GM18517 (cell line): ENCODE measurements around the gene DOC2B.
"Not testable (repeated sequence)": the region's sequence is repeated elsewhere in the genome, so short reads cannot be mapped to it uniquely, and the experiment has no call there.

Experiments used
- ATAC-seq: cut with Tn5 transposase; IDR thresholded peaks from one replicate; pipeline ENCODE4 v1.9.1; 2021; ENCODE audit warnings: mild to moderate bottlenecking, moderate library complexity; ENCODE audit not compliant: unreplicated experiment

DOC2B gene

DNA sequence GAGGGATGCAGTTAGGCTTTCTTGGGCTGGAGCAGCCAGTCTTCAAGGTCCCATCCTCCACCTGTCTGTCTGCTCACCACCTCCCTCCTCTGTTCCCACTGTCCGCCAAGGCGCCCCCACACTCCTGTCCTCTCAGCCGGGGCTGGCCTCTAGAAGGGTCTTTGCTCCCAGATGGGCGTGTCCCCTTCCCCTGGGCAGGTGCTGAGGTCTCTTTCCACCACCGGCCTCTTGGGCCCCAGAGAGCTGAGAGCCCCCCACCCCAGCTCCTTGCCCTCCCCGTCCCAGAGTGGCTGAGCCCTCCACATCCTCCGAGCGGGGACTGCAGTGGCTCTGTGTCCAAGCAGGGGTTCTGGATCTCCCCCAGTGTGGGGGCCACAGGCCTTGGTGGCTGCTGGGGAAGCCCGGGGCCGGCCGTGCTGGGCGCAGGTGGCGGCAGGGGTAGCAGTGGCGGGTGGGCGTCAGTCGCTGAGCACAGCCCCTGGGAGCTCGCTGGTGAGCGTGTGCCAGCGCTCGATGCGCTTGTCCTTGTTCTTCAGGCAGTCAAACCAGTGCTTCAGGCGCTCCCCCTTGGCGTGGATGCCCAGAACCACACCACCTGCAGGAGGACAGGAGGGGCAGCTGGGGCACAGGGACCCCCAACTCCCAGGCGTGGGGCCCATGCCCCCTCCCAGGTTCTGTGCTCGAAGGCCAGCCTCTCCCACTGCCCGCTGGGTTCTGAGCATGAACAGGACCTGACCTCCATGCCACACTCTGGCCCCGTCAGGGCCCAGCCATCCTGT, 34.3 kb downstream of the DOC2B start:
- ATAC-seq, result no peak

DNA sequence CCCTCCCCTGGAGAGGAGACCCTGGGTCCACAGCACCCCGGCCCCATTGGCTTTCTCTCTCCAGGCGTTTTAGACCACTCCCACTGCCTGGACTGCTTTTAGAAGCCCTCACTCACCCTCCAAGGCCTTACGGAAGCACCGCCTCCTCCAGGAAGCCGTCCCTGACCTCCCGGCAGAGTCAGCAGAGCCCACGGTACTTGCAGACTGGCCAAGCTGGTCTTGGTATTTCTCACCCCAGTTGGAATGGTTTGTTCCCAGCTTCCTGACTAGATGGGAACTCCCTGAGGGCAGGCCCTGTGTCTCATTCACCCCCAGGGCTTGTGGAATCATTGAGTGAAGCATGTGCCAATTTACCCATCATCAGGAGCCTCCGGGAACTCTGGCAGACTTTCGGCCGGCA, 34.9 kb downstream of the DOC2B start:
- ATAC-seq, result no peak

DNA sequence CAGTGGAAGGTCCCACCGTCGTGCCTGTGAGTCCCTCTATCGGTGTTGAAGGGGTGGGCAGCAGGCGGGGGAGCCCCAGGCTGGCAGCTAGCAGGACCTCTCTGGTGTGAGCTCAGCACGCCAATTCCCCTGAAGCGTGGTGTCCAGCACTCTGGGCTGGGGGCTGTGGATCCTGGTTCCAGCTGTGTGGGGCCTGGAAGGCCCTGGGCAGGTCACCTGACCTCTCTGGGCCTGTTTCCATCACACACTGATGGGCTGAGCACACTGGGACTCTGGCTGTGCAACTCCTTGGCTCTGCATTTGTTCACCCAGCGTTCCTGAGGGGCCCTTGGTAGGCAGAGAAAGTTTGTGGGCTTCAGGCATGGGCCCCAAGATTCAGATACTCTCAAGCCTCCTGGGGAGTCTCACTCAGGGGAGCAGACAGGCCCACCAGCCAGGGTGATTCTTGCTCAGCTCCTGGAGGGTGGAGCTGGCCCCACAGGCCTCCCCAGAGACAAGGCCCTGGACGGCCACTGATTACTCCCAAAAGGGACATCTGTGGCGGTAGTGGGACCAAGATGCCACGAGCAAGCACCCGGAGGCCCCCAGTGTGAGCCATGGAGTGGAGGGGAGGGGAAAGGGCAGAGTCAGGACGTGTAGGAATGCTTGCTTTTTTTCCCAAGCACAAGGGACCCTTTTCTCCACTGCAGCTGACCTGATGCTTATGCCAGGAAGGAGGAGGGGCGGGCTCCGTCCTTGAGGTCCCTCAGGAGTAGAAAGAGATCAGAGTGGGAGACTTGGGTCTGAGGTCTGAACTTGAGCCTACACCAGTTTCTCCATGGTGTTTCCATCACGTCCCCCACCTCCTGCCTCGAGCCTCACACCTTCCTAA, 35.5 kb downstream of the DOC2B start:
- ATAC-seq, result no peak

DNA sequence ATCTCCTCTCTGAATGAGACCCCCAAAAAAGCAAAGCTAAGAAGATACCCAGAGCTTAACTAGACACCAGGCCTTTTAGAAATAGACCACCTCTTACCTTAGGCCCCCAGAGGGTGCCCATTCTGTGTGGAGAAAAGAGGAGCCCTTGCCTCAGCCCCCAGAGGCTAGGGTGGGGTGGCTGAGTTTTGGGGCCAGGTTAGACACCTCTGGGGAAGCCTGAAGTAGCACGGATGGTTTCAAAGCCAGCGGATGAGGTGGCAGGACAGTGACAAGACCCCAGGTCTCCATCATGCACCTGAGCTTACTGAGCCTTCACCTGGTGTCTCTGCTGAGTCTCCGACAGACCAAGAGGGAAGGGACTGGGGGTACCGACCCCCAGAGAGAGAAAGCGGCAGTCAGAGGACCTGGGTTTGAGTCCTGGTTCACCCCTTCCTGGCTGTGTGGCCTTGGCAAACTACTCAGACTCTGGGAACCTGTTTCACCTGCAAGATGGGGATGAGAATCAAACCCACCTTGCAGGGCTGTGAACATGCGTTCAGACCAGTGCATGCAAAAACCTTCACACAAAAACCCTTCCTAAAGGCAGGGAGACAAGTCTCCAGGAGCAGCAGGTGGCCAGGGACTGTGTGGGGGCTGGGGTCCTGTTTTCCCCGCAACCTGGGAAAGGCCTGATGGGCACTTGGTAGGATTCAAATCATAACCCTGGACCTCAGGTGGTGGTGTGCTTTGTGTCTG, 36.3 kb downstream of the DOC2B start:
- no peak for ATAC-seq

GRCh38 chr17:143785-144281, 37.6 kb downstream of the DOC2B start:
- no peak for ATAC-seq

- no peak for ATAC-seq
Measured at GRCh38 chr17:142876-143784, 38.3 kb downstream of the DOC2B start.

- no peak for ATAC-seq
Measured at GRCh38 chr17:142102-142661, 39.3 kb downstream of the DOC2B start.

DNA sequence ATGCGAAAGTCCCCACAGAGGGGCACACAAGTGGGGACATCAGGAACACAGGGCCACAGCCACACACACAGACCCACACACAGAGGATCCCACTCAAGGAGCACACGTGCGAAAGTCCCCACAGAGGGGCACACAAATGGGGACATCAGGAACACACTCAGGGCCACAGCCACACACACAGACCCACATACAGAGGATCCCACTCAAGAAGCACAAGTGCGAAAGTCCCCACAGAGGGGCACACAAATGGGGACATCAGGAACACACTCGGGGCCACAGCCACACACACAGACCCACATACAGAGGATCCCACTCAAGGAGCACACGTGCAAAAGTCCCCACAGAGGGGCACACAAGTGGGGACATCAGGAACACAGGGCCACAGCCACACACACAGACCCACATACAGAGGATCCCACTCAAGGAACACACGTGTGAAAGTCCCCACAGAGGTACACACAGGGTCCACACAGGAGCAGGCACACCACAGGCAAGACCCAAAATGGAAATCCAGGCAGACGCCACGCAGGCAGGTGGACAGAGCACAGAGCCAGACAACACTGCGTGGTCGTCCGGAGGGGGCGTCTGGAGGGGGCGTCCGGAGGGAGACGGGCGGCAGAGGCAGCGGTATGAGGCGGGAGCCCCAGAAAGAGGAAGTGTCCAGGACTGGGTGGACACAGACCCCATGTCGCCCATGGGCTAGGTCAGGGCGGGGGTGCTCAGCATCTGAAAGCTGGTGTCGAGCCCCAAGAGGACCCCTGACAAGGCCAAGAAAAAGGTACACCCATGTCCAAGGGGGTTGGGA, 41.8 kb downstream of the DOC2B start:
- ATAC-seq, result not testable (repeated sequence)

DNA sequence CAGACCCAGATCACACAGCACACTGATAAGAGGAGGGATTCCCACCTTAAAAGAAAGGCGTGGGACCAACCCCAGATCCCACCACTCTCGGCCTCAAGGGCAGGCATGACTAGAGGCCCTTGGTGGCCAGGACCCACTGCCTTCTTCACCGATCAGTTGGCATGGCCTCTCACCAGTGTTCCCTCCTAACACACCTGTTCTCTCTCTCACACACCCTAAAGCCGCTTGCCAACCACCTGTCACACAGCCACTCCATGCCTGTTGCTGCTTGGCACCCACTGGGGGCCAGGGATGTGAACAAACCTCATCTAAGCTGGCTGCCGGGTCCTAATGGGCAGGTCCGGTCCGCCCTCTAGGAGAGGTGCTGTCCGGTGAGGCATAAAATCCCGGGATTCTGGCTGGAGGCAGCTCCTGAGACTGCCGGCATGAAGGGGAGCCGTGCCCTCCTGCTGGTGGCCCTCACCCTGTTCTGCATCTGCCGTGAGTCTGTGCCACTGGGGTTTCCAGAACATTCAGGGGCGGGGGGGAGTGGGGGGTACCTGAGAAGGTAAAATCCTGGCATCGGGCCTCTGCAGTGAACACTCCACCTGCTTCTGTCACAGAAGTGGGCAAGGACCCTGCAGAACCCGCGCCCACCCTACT, 44.2 kb downstream of the DOC2B start, which contains the start of gene SCGB1C2:
Gene SCGB1C2, plus strand, starts transcription at position 404 of the 642 bp plus-strand sequence. Its CDS starts 22 bp downstream, at position 426.
- ATAC-seq, result not testable (repeated sequence)

DNA sequence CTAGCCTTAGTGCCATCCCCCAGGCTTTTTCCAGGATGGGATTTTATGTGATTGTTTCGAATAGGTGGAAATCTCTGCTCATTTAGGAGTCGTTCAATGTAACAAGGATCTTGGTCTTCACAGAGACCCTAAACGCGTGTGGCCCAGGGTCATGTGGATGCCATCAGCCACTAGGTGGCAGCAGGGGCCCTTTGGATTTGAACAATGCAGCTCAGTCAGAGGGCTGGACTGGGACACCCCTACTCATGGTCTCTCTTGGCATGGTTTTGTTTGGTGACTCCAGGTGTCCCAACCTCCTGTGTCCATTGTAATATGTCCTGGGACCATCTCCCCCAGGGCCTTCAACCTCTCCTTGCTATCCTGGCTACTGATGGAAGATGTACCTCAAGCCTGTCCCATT, 44.9 kb downstream of the DOC2B start:
- ATAC-seq, result not testable (repeated sequence)

DNA sequence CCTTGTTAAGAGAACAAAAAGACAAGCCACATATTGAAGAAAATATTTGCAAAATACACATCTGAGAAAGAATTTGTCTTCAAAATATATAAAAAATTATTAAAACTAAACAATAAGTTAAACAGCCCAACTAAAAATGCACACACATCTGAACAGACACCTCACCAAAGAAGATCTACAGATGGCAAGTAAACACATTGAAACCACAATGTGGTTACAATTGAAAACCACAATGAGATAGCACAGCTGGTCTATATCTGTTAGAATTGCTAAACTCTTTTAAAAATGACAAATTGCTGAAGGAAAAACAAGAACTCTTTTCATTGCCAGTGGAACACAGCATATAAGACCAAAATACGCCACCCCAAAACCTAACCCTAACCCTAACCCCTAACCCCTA, 45.6 kb downstream of the DOC2B start:
- ATAC-seq, result not testable (repeated sequence)

- not testable (repeated sequence) for ATAC-seq
Measured at GRCh38 chr17:135022-135421, 46.4 kb downstream of the DOC2B start.

- ATAC-seq, result peak; percentile 82
Measured at GRCh38 chr17:134332-134785, 47.1 kb downstream of the DOC2B start.

GRCh38 chr17:133932-134331, 47.5 kb downstream of the DOC2B start:
- ATAC-seq, result not testable (repeated sequence)

- ATAC-seq, result not testable (repeated sequence)
Measured at GRCh38 chr17:118339-118917, 63.0 kb downstream of the DOC2B start.

- ATAC-seq, result not testable (repeated sequence)
Measured at GRCh38 chr17:113111-113510, 68.3 kb downstream of the DOC2B start.
